GM18870 (cell line): Measurements from ENCODE around the gene AKR1C2.
"Not testable (repeated sequence)": the region's sequence is repeated elsewhere in the genome, so short reads cannot be mapped to it uniquely, and the experiment has no call there.

Experiments
- ATAC-seq: cut with Tn5 transposase; IDR thresholded peaks from one replicate; pipeline ENCODE4 v1.9.1; 2021; ENCODE audit warnings: moderate library complexity; ENCODE audit not compliant: unreplicated experiment

AKR1C2 gene

DNA sequence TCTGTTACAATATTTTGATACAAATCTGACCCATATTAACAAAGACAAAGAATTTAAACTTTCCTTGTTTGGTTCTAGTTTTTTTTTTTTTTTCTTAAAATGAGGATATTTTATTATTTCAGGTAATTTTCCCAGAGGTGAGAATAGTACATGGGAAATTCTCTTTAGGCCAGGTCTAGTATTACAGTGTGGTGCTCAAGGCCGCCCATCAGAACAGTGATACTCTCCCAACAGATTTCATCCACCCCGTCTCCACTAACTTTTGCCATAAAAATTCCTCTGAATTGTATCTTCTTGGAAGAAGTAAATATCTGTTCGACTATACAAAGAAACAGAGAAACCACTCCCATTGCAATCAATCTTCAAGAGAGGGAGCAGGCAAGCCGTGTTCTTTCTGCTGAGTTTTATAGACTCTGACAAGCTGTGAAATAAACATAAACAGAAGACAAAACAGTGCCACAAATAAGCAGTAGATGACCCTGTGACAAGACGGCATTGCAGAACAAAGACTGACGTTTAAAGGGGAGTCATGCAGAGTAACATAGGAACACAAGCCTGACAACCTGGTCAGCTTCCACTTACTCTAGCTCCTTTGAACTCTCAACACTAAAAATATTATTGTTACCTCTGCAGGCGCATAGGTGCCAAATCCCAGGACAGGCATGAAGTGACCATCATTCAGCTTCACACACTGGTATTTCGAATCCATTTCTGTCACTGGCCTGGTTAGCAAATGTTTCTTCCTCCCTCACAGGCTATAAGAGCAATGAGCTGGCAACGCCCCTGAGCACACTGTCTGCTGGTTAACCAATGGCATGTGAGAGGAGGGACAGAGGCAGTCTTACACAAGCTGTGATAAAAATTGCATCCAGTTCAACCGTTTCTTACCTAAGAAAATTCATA lies at the start of gene AKR1C2:
Gene AKR1C2, minus strand, starts transcription at position 731 of the 903 bp plus-strand sequence. Its CDS starts 22 bp downstream, at position 709.
- not testable (repeated sequence) for ATAC-seq

DNA sequence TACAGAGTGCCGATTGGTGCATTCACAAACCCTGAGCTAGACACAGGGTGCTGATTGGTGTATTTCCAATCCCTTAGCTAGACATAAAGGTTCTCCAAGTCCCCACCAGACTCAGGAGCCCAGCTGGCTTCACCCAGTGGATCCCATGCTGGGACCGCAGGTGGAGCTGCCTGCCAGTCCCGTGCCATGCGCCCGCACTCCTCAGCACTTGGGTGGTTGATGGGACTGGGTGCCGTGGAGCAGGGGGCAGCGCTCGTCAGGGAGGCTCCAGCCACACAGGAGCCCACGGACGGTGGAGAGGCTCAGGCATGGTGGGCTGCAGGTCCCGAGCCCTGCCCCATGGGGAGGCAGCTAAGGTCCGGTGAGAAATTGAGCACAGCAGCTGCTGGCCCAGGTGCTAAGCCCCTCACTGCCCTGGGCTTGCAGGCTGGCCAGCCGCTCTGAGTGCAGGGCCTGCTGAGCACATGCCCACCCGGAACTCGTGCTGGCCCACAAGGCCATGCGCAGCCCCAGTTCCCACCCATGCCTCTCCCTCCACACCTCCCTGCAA lies 49.4 kb upstream of the AKR1C2 start:
- not testable (repeated sequence) for ATAC-seq

DNA sequence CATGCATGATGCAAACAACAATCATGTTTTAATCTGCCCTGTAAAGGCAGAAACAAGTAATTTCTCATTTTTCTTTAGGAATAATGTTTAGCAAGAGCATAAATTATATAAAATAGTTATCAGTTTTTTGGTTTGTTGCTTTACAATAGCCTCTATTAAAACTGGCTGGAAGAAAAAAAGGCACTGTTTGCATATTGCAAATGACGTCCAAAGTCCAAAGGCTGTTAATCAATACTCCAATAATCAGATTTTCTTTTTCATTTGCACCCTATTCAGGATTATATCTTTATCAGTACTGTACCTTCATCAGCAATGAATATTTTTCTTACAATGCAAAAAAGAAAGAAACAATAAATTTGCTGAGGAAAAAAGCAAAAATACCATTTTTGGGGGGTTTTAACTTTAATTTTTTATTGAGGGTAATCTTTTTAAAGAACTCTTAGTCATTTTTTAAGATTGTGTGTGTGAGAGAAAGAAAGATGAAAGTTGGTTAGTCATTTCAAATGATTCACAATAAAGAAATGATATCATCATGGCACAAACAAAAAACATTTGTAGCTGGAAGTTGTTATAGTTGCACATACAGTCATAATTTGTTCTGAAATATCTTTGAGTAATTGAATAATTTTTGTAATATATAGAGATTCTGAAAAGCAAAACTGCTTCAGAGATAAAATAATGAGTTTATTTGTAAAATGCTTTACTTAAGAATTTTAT lies 44.4 kb upstream of the AKR1C2 start:
- ATAC-seq, result no peak

DNA sequence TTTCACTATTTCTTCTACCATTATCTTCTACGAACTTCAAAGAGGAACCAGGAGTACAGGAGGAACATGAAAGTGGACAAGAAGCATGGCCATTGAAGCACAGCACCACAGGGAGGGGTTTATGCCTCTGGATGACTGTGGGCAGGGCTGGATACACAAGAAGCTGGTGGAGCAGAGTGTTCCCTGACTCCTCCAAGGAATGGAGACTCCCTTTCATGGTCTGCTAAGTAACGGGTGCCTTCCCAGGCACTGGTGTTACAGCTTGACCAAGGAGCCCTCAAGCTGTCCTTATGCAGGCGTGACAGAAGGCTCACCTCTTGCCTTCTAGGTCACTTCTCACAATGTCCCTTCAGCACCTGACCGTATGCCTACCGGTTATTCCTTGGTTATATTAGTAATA lies 43.4 kb upstream of the AKR1C2 start:
- ATAC-seq, result not testable (repeated sequence)

- ATAC-seq, result no peak
These were observed 42.8 kb upstream of the AKR1C2 start for GRCh38 chr10:5046410-5046809.

- no peak for ATAC-seq
These were observed 41.4 kb upstream of the AKR1C2 start for GRCh38 chr10:5045095-5045494.

DNA sequence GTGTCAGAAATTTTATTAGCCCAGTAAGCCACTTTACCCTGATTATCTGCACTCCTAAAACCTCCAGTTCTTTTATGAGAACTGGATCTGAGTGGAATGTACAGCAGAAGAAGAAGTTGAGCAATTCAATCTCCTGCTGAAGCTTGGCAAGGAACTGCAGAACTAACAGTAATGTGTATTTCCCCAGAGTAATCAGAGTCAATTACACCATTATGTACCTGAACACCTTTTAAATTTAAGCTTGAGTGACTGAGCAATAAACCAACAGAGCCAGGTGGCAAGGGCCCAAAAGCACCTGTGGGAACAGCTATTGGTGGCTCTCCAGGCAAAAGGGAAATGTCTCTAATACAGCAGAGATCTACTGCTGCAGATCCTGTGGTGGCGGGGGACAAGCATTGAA lies 40.1 kb upstream of the AKR1C2 start:
- no peak for ATAC-seq

- ATAC-seq, result no peak
These were observed 39.3 kb upstream of the AKR1C2 start for GRCh38 chr10:5042922-5043321.

- no peak for ATAC-seq
These were observed 37.9 kb upstream of the AKR1C2 start for GRCh38 chr10:5041471-5042023.

DNA sequence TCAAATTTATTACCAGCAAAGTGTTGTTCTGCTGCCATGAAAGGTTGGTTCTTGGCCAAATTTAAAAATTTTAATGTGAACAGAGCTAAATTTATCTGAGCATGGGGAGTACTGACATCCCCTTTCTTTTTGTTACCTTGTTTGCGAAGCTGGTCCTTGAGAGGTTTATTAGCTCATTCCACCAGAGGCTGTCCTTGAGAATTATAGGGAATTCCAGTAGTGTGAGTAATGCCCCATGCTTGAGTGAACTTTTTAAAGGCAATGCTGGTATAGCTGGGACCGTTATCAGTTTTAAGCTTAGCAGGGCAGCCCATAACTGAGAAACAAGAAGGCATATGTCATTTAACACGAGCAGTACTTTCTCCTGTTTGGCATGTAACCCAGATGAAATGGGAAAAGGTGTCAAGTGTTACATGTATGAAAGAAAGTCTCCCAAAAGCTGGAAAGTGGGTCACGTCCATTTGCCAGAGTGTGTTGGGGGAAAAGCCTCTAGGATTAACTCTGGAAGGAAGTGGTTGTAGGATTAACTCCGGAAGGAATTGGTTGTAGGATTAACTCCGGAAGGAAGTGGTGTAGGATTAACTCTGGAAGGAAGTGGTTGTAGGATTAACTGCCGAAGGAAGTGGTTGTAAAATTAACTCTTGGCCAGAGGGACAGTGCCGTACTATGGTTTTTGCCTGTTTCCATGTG lies 37.3 kb upstream of the AKR1C2 start:
- ATAC-seq, result no peak

GRCh38 chr10:5040010-5040673 lies 36.5 kb upstream of the AKR1C2 start:
- no peak for ATAC-seq

DNA sequence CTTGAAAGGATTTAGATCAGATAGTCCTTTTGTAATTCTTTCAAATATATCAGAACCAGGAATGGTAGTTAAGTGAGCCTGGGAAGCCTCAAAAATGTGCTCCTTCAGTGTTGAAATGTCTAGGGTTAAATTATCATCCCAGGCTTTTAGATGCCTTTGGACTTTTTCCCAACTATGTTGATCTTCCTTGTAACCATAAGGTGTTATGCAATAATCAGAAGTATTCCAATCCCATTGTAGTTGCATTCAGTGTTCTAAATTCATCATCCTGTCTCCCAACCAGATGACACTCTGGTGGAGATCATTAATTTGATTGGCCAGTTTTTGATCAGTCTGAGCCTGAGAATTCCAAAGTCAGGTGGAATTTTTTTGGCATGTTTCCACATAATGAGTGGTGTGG lies 35.1 kb upstream of the AKR1C2 start:
- no peak for ATAC-seq

DNA sequence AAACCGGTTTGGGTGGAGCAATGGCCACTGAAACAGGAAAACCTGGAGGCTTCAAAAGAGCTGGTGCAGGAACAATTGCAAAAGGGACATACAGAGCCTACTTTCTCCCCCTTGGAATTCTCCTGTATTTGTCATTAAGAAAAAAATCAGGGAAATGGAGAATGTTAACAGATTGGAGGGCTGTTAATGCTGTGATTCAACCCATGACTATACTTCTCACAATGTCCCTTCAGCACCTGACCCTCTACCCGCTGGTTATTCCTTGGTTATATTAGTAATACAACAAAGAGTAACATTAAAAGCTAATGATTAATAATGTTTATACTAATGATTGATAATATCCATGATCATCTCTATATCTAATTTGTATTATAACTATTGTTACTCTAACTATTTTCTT lies 34.4 kb upstream of the AKR1C2 start:
- no peak for ATAC-seq

DNA sequence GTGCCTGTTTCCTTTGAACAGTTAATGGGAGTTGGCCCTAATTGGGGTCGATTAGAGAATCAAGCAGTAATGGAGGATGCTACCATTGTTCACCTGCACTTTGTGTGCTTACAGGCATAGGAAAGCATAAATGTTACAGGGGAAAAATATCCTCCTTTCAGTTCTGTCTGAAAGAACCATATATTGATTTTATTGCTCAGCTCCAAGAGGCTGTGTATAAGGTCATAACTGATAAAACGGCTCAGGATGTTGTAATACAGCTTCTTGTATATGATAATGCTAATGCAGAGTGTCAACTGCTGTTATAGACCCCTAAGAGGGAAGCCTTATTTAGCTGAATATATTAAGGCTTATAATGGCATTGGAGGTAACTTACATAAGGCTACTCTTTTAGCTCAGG lies 32.9 kb upstream of the AKR1C2 start:
- ATAC-seq, result no peak

GRCh38 chr10:5035356-5035755 lies 31.7 kb upstream of the AKR1C2 start:
- ATAC-seq, result no peak

DNA sequence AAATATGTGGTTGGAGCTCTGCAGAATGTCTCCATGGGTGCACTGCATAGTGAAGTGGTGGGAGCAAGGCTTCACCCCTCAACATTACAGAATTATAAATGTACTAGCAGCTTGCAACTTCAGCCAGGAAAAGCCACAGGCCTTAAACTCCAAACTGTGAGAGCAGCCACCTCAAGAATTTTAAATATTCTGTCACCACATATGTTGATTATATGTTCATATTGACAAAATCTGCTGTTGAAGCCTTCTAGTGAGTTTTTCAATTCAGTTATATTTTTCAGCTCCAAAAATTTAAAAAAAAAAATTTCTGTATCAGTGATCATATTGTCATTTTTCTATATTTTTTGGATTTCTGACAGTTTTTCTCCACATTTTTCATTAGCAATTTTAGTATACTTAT lies 30.9 kb upstream of the AKR1C2 start:
- ATAC-seq, result no peak

GRCh38 chr10:5033061-5033778 lies 29.6 kb upstream of the AKR1C2 start:
- no peak for ATAC-seq

- not testable (repeated sequence) for ATAC-seq
These were observed 28.8 kb upstream of the AKR1C2 start for GRCh38 chr10:5032444-5032843.

DNA sequence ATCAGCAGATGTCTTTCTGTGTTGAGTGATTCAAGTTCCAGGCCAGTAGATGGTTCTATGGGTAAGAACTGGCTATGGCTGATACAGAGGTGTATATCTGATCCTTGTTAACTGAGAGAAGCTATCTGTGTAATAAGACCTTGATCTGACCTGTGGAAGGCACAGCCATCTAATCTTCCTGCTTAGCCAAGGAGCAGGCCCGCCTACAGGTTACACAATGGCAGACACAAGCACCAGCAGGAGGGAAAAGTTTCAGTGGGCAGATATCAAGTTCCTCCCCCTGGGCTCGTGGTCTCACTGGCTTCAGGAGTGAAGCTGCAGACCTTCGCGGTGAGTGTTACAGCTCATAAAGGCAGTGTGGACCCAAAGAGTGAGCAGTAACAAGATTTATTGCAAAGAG lies 27.9 kb upstream of the AKR1C2 start:
- ATAC-seq, result not testable (repeated sequence)

DNA sequence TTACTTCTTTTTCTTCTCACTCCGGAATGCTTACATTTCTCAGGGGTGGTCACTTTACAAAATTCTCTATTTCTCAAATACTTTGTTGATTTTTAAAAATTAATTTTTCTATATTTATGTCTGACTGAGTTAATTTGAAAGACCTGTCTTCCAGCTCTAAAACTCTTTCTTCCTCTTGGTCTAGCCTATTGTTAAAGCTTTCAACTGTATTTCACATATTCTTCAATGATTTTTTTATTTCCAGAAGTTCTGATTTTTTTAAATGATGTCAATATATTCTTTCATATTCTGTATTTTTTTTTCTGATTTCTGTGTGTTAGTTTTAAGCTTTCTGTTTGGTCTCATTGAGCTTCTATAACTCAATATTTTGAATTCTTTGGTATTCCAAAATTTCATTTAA lies 27.3 kb upstream of the AKR1C2 start:
- no peak for ATAC-seq
